Measurements from ENCODE around the gene INTS15.

Gene INTS15

DNA sequence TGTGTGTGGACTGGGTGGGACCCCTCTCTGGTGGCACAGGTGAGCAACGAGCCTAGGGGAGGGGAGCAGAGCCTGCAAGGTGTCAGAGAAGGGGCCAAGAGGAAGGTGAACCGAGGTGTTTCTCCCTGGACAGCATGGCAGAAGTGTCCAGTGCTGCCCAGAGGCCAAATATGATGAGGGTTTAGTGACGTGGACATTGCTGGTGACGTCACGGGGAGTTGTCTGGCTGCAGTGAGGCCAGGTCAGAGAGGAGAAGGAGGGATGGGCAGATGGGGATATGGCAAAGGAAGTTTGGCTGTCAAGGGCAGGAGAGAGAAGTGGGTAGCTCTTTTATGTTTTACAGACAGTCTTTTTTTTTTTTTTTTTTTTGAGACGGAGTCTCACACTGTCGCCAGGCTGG, 23.0 kb downstream of the INTS15 start:
- no peak overlapping the region for H3K4me3 ChIP-seq (ENCODE audit: low read length)
- TF ChIP-seq, protein P1, sequence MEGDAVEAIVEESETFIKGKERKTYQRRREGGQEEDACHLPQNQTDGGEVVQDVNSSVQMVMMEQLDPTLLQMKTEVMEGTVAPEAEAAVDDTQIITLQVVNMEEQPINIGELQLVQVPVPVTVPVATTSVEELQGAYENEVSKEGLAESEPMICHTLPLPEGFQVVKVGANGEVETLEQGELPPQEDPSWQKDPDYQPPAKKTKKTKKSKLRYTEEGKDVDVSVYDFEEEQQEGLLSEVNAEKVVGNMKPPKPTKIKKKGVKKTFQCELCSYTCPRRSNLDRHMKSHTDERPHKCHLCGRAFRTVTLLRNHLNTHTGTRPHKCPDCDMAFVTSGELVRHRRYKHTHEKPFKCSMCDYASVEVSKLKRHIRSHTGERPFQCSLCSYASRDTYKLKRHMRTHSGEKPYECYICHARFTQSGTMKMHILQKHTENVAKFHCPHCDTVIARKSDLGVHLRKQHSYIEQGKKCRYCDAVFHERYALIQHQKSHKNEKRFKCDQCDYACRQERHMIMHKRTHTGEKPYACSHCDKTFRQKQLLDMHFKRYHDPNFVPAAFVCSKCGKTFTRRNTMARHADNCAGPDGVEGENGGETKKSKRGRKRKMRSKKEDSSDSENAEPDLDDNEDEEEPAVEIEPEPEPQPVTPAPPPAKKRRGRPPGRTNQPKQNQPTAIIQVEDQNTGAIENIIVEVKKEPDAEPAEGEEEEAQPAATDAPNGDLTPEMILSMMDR (conservative IDR thresholded peaks at IDR 0.05; ENCODE audit: low read depth, low read length) = no peak
- no peak for DNase-seq (ENCODE audit: low read depth)

GRCh38 chr7:6613706-6614105, 23.9 kb downstream of the INTS15 start:
- H3K4me3 ChIP-seq (ENCODE audit: low read length) = no peak overlapping the region
- DNase-seq (ENCODE audit: low read depth) = no peak
- TF ChIP-seq, protein P1 (conservative IDR thresholded peaks at IDR 0.05; ENCODE audit: low read depth, low read length) = no peak

GRCh38 chr7:6614953-6615722, 25.3 kb downstream of the INTS15 start, which contains the start of gene ZNF853:
Gene ZNF853, plus strand, starts transcription at chr7:6615610. Its CDS starts 565 bp downstream, at chr7:6616175.
- no peak for DNase-seq (ENCODE audit: low read depth)
- TF ChIP-seq, protein P1 (conservative IDR thresholded peaks at IDR 0.05; ENCODE audit: low read depth, low read length) = no peak
- H3K4me3 ChIP-seq (ENCODE audit: low read length) = peak within 1 kb of the TSS; percentile 58

DNA sequence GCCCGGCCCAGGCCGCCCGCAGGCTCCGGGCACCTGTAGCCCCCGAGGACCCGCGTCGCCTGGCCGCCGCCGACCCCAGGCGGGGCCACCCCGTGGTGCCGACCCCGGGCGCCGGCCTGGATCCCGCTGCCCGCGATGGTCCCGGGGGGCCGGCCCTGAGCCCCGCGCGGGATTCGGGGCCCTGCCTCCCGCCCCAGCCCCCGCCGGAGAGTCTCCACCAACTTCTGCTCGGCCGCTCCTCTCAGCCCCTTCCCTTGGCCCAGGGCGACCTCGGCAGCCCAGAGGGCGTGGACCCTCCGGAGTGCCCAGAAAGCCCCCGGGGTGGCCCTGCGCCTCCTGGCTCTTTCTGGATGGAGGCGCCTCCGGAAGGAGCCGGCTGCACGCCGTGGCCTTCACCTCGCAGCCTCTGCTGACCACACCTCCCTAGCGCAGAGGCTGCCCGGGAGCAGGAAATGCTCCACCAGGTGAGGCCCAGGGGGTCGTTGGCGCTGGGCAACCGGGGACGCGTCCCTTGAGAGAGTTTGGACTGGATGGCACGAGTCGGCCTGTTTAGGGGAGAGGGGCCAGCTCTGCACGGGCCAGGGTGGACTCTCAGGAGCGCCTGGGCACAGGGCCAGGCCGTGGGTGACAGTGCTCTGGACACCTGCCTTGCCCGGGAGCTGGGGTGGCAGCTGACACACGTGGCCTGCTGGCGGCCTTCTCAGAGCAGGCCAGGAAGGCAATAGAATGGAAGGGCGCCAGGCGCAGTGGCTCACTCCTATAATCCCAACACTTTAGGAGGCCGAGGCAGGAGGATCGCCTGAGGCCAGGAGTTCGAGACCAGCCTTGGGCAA, 26.1 kb downstream of the INTS15 start:
- TF ChIP-seq, protein P1 (conservative IDR thresholded peaks at IDR 0.05; ENCODE audit: low read depth, low read length) = no peak
- peak overlapping the region; percentile 58 for H3K4me3 ChIP-seq (ENCODE audit: low read length)
- DNase-seq (ENCODE audit: low read depth) = no peak

DNA sequence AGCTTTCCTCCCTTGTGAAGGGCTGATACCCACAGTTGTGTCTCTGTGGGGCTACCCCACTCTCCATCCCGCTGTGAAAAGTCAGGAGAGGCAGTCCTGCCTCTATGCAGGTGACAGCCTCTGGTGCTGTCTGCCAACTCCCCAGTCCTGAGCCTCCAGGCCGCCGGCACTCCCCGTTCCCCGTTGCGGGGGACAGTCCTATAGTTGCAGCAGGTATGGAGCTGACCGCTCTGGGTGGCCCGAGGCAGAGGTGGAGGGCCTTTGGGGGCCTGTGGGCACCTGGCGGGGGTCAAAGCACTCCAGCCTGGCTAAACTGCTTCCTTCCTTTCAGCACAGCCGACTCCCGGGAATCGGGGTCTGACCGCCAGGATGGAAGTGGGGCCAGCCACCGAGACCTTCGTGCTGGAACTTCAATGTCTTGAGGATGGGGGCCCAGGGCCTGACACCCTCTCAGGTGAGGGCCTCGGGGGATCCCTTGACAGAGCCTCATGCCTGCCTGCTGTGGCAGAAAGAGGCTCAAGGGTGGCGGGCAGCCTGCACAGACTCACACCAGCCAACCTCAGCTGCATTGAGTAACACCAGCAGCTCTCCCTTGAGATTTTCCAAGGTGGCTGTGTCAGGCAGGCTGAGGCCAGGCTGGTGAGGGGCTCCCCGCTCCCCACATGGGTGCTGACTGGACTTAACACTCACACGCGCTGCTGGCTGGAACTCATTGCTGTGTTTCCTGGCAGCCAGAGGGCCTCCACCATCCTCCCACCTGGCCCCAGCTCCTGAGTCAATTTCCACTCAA, 27.2 kb downstream of the INTS15 start:
- no peak overlapping the region for H3K4me3 ChIP-seq (ENCODE audit: low read length)
- TF ChIP-seq, protein P1 (conservative IDR thresholded peaks at IDR 0.05; ENCODE audit: low read depth, low read length) = no peak
- no peak for DNase-seq (ENCODE audit: low read depth)

GRCh38 chr7:6618621-6619020, 28.8 kb downstream of the INTS15 start:
- H3K4me3 ChIP-seq (ENCODE audit: low read length) = no peak overlapping the region
- no peak for DNase-seq (ENCODE audit: low read depth)
- TF ChIP-seq, protein P1 (conservative IDR thresholded peaks at IDR 0.05; ENCODE audit: low read depth, low read length) = no peak

Data from retinal pigment epithelial cell (primary cell).